Mammary epithelial cell (primary cell): ENCODE data around the gene LSMEM2.
A peak's percentile ranks its signal among the peaks of the same experiment; 100 is the strongest.

Source experiments
- EZH2 ChIP-seq: IDR thresholded peaks from 2 replicates; pipeline ENCODE4 v1.6.1; 2012; ENCODE audit warnings: low read length, inconsistent platforms, borderline replicate concordance
- TF ChIP-seq, protein P1 (sequence below), 2 donors: IDR thresholded peaks in 1 of 2; conservative IDR thresholded peaks in 1 of 2; 2 replicates each; pipeline ENCODE4 v1.5.1; 2011 to 2012; ENCODE audit warnings: inconsistent platforms in 2 of 2, low read length in 2 of 2, mild to moderate bottlenecking in 2 of 2, control low read depth in 1 of 2, low read depth in 1 of 2; ENCODE audit not compliant: insufficient read depth in 1 of 2; ENCODE audit errors: extremely low read depth in 1 of 2

DNA sequence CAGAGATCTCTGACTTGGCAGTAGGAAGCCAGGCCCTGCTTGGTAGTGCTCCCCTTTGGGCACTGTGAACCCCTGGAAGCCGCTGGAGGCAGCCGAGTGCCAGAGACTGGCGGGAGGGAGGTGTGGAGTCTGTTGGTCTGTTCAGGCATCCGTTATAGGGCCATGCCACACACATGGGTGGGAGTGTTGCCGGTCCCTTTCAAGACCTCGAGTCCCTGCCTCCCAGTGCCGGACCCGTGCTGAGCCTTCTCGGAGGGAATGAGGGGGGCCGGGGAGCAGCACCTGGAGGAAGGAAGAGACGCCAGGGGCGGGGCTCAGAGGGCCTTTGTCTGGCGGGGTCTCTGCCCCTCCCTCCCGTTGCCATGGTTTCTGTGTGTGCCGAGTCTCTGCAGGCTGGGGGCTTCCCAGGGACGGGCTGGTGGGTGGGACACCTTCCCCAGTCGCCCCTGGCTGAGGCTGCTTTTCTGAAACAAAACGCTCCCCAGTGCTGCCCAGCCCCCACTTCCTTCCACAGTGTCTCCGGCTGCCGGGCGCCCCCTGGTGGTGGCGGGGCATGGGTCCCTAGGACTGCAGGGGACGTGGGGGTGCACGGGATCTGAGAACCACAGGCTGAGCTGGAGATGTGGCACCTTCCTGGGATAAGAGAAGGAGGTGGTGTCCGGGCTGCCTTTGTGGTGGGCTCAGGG is 32.9 kb upstream of the LSMEM2 start:
- no peak for TF ChIP-seq EZH2
- TF ChIP-seq, protein P1, sequence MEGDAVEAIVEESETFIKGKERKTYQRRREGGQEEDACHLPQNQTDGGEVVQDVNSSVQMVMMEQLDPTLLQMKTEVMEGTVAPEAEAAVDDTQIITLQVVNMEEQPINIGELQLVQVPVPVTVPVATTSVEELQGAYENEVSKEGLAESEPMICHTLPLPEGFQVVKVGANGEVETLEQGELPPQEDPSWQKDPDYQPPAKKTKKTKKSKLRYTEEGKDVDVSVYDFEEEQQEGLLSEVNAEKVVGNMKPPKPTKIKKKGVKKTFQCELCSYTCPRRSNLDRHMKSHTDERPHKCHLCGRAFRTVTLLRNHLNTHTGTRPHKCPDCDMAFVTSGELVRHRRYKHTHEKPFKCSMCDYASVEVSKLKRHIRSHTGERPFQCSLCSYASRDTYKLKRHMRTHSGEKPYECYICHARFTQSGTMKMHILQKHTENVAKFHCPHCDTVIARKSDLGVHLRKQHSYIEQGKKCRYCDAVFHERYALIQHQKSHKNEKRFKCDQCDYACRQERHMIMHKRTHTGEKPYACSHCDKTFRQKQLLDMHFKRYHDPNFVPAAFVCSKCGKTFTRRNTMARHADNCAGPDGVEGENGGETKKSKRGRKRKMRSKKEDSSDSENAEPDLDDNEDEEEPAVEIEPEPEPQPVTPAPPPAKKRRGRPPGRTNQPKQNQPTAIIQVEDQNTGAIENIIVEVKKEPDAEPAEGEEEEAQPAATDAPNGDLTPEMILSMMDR (conservative IDR thresholded peaks at IDR 0.05 in 1 of 2, IDR thresholded peaks at IDR 0.05 in 1 of 2; ENCODE audit: extremely low read depth in 1 of 2, insufficient read depth in 1 of 2, low read depth in 1 of 2, low read length in 2 of 2), result peak; percentile 93 to 99
